HEK293T (cell line): ENCODE results near the gene ZNF595.

Experiments
- ARNT ChIP-seq: fragments of 450-650 bp; IDR thresholded peaks from 2 replicates; pipeline ENCODE4 v1.6.1; 2017; ENCODE audit warnings: mild to moderate bottlenecking
- BHLHE40 ChIP-seq: fragments of 450-650 bp; IDR thresholded peaks from 2 replicates; pipeline ENCODE4 v1.6.1; 2016; ENCODE audit warnings: mild to moderate bottlenecking, moderate library complexity, borderline replicate concordance
- CTBP1 ChIP-seq: fragments of 450-650 bp; IDR thresholded peaks from 2 replicates; pipeline ENCODE4 v1.6.1; 2016; ENCODE audit warnings: borderline replicate concordance
- ELF4 ChIP-seq: fragments of 450-650 bp; IDR thresholded peaks from 2 replicates; pipeline ENCODE4 v1.6.1; 2017; ENCODE audit warnings: antibody characterized with exemption
- FOXA1 ChIP-seq: fragments of 450-650 bp; IDR thresholded peaks from 2 replicates; pipeline ENCODE4 v1.6.1; 2016; ENCODE audit warnings: mild to moderate bottlenecking
- NFRKB ChIP-seq: fragments of 450-650 bp; IDR thresholded peaks from 2 replicates; pipeline ENCODE4 v1.6.1; 2016; ENCODE audit warnings: mild to moderate bottlenecking, moderate library complexity
- SP1 ChIP-seq: fragments of 450-650 bp; IDR thresholded peaks from 2 replicates; pipeline ENCODE4 v1.6.1; 2017
- TARDBP ChIP-seq: fragments of 450-650 bp; IDR thresholded peaks from 2 replicates; pipeline ENCODE4 v1.6.1; 2016
- TF ChIP-seq, protein P1 (sequence below): fragments of 450-650 bp; IDR thresholded peaks from 2 replicates; pipeline ENCODE4 v1.6.1; 2016

DNA sequence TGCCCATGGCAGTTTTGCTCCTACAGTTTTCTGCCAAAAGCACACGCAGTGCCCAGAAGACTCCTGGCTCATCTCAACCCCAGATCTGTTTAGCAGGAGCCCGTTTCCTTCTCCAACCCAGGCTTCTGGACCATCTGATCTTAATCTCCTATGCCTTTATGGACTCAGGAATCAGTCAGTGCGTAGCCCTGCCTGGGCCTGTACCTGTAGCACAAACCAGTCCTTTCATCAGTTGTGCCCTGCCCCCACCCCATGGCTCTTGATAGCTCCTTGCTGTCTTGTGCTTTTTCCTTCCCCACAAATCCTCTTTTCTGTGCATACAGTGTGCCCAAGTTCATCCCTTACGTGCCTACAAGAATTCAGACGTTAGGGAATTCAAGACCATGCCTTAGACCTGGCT lies 72.7 kb downstream of the ZNF595 start:
- no peak for TF ChIP-seq ELF4
- TF ChIP-seq FOXA1: no peak
- TF ChIP-seq ARNT: no peak
- no peak for TF ChIP-seq NFRKB
- no peak for TF ChIP-seq SP1
- no peak for TF ChIP-seq TARDBP
- TF ChIP-seq CTBP1: no peak
- TF ChIP-seq BHLHE40: no peak
- TF ChIP-seq, protein P1, sequence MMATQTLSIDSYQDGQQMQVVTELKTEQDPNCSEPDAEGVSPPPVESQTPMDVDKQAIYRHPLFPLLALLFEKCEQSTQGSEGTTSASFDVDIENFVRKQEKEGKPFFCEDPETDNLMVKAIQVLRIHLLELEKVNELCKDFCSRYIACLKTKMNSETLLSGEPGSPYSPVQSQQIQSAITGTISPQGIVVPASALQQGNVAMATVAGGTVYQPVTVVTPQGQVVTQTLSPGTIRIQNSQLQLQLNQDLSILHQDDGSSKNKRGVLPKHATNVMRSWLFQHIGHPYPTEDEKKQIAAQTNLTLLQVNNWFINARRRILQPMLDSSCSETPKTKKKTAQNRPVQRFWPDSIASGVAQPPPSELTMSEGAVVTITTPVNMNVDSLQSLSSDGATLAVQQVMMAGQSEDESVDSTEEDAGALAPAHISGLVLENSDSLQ: no peak
